GM18517 (cell line): ENCODE measurements around the gene HORMAD2.

Source experiments
- ATAC-seq: cut with Tn5 transposase; IDR thresholded peaks from one replicate; pipeline ENCODE4 v1.9.1; 2021; ENCODE audit warnings: mild to moderate bottlenecking, moderate library complexity; ENCODE audit not compliant: unreplicated experiment

Gene HORMAD2

GRCh38 chr22:30161051-30161469 lies 80.8 kb downstream of the HORMAD2 start:
- no peak for ATAC-seq

- no peak for ATAC-seq
Observed at GRCh38 chr22:30167296-30167695, 87.0 kb downstream of the HORMAD2 start.

- no peak for ATAC-seq
Observed at GRCh38 chr22:30167734-30168133, 87.5 kb downstream of the HORMAD2 start.

- ATAC-seq, result no peak
Observed at GRCh38 chr22:30169002-30169401, 88.7 kb downstream of the HORMAD2 start.

GRCh38 chr22:30170129-30170528 lies 89.9 kb downstream of the HORMAD2 start:
- no peak for ATAC-seq

- no peak for ATAC-seq
Observed at GRCh38 chr22:30171008-30171407, 90.7 kb downstream of the HORMAD2 start.

GRCh38 chr22:30175690-30176288 lies 95.5 kb downstream of the HORMAD2 start:
- ATAC-seq, result no peak

GRCh38 chr22:30176431-30176830 lies 96.2 kb downstream of the HORMAD2 start:
- no peak for ATAC-seq

- no peak for ATAC-seq
Observed at GRCh38 chr22:30178181-30179126, 98.2 kb downstream of the HORMAD2 start.

GRCh38 chr22:30180616-30181015 lies 100.4 kb downstream of the HORMAD2 start:
- no peak for ATAC-seq

- no peak for ATAC-seq
Observed at GRCh38 chr22:30181459-30182349, 101.4 kb downstream of the HORMAD2 start.

- ATAC-seq, result no peak
Observed at GRCh38 chr22:30182350-30182745, 102.1 kb downstream of the HORMAD2 start.

- no peak for ATAC-seq
Observed at GRCh38 chr22:30182815-30183214, 102.6 kb downstream of the HORMAD2 start.

- ATAC-seq, result no peak
Observed at GRCh38 chr22:30183271-30183670, 103.0 kb downstream of the HORMAD2 start.

- no peak for ATAC-seq
Observed at GRCh38 chr22:30183861-30184278, 103.6 kb downstream of the HORMAD2 start.

GRCh38 chr22:30185129-30185528 lies 104.9 kb downstream of the HORMAD2 start:
- ATAC-seq, result no peak

- no peak for ATAC-seq
Observed at GRCh38 chr22:30185549-30185948, 105.3 kb downstream of the HORMAD2 start.

GRCh38 chr22:30186041-30186440 lies 105.8 kb downstream of the HORMAD2 start:
- no peak for ATAC-seq

GRCh38 chr22:30186510-30186909 lies 106.2 kb downstream of the HORMAD2 start:
- ATAC-seq, result no peak

GRCh38 chr22:30187094-30187493 lies 106.8 kb downstream of the HORMAD2 start:
- ATAC-seq, result no peak
